WTC11 (cell line): Measurements from ENCODE around the gene PRSS56. TPM values are rescaled to one million over a fixed set of nuclear protein-coding genes. Genes with fewer than 3 reads are reported as not detected.

Experiments used
- ATAC-seq: fragments of 200-7000 bp; cut with Tn5 transposase; 2 replicates; pipeline ENCODE4 v1.10.0; 2021; ENCODE audit warnings: mild to moderate bottlenecking, moderate library complexity
- CTCF ChIA-PET: fragments of 300-600 bp; sonication (Branson Sonifier 250); formaldehyde crosslinking; loops from one replicate; lab custom pipeline; 2021; ENCODE audit warnings: antibody characterized with exemption; lab: Charles Lee
- POLR2A ChIA-PET: fragments of 350-600 bp; sonication (Branson Sonifier 250); formaldehyde crosslinking; loops from one replicate; lab custom pipeline; 2021; ENCODE audit warnings: antibody characterized with exemption; lab: Charles Lee
- DNase-seq: peaks from one replicate; pipeline ENCODE4 v3.0.0; 2021; ENCODE audit warnings: low spot score
- H3K27ac Mint-ChIP-seq: 2 replicates; pipeline ENCODE4 v1.8.0; 2021; ENCODE audit warnings: mixed read lengths
- H3K27me3 Mint-ChIP-seq: 2 replicates; pipeline ENCODE4 v1.8.0; 2021; ENCODE audit warnings: low read depth, mild to moderate bottlenecking, moderate library complexity, mixed read lengths
- H3K36me3 Mint-ChIP-seq: 2 replicates; pipeline ENCODE4 v1.8.0; 2021; ENCODE audit warnings: mixed read lengths
- H3K4me1 Mint-ChIP-seq: 2 replicates; pipeline ENCODE4 v1.8.0; 2022; ENCODE audit warnings: mixed read lengths
- H3K4me3 Mint-ChIP-seq: 2 replicates; pipeline ENCODE4 v1.8.0; 2021; ENCODE audit warnings: mild to moderate bottlenecking, moderate library complexity, mixed read lengths
- H3K9me3 Mint-ChIP-seq: 2 replicates; pipeline ENCODE4 v1.8.0; 2021; ENCODE audit warnings: mixed read lengths
- FOXP1 ChIP-seq: sonication (generic); formaldehyde crosslinking; IDR thresholded peaks from 2 replicates; pipeline ENCODE4 v1.8.0; 2022; ENCODE audit warnings: missing genetic modification reagents, mild to moderate bottlenecking, moderate library complexity, borderline replicate concordance
- GABPB1 ChIP-seq: sonication (generic); formaldehyde crosslinking; IDR thresholded peaks from 2 replicates; pipeline ENCODE4 v1.8.1; 2023; ENCODE audit warnings: mild to moderate bottlenecking, missing genetic modification reagents
- GTF2I ChIP-seq: fragments of 250-450 bp; sonication (Bioruptor Pico); conservative IDR thresholded peaks from 2 replicates; pipeline ENCODE4 v1.4.0; 2021; ENCODE audit warnings: mild to moderate bottlenecking
- KAT7 ChIP-seq: sonication (generic); formaldehyde crosslinking; IDR thresholded peaks from 2 replicates; pipeline ENCODE4 v1.8.1; 2023; ENCODE audit warnings: missing genetic modification reagents, mild to moderate bottlenecking, borderline replicate concordance
- MYBL2 ChIP-seq: sonication (generic); formaldehyde crosslinking; IDR thresholded peaks from 2 replicates; pipeline ENCODE4 v1.8.1; 2023; ENCODE audit warnings: mild to moderate bottlenecking, moderate library complexity, missing genetic modification reagents
- NFATC4 ChIP-seq: fragments of 250-450 bp; sonication (Bioruptor Pico); IDR thresholded peaks from 2 replicates; pipeline ENCODE4 v1.9.0; 2021; ENCODE audit warnings: mild to moderate bottlenecking
- SP1 ChIP-seq: sonication (generic); formaldehyde crosslinking; conservative IDR thresholded peaks from 2 replicates; pipeline ENCODE4 v1.8.1; 2022; ENCODE audit warnings: missing genetic modification reagents
- ZNF219 ChIP-seq: sonication (generic); formaldehyde crosslinking; IDR thresholded peaks from 2 replicates; pipeline ENCODE4 v1.8.0; 2023; ENCODE audit warnings: missing genetic modification reagents, mild to moderate bottlenecking, borderline replicate concordance
- total RNA-seq: library from RNA; stranded (reverse); gene quantifications from 3 replicates; pipeline ENCODE4 v1.2.3, GENCODE V29; 2021
- TF ChIP-seq, protein P1 (sequence below): fragments of 250-450 bp; sonication (Bioruptor Pico); IDR thresholded peaks from 2 replicates; pipeline ENCODE4 v1.9.0; 2021; ENCODE audit warnings: mild to moderate bottlenecking
- TF ChIP-seq, protein P2 (sequence below): fragments of 250-450 bp; sonication (Bioruptor Pico); IDR thresholded peaks from 2 replicates; pipeline ENCODE4 v1.9.0; 2021; ENCODE audit warnings: mild to moderate bottlenecking, borderline replicate concordance
- TF ChIP-seq, protein P3 (sequence below): fragments of 250-450 bp; sonication (Bioruptor Pico); IDR thresholded peaks from 2 replicates; pipeline ENCODE4 v1.9.0; 2021; ENCODE audit warnings: moderate library complexity, mild to moderate bottlenecking, inconsistent platforms, borderline replicate concordance
- TF ChIP-seq, protein P4 (sequence below): sonication (generic); formaldehyde crosslinking; IDR thresholded peaks from 2 replicates; pipeline ENCODE4 v1.8.0; 2023; ENCODE audit warnings: missing genetic modification reagents, mild to moderate bottlenecking, borderline replicate concordance
- TF ChIP-seq, protein P5 (sequence below): sonication (generic); formaldehyde crosslinking; IDR thresholded peaks from 2 replicates; pipeline ENCODE4 v1.8.1; 2023; ENCODE audit warnings: mild to moderate bottlenecking, moderate library complexity, missing genetic modification reagents
- TF ChIP-seq, protein P6 (sequence below): sonication (generic); formaldehyde crosslinking; IDR thresholded peaks from 2 replicates; pipeline ENCODE4 v1.8.1; 2022; ENCODE audit warnings: low read depth, mild to moderate bottlenecking, moderate library complexity, missing genetic modification reagents, borderline replicate concordance

The PRSS56 gene
- total RNA-seq, 1 experiment from 2014 or later: not detected

DNA sequence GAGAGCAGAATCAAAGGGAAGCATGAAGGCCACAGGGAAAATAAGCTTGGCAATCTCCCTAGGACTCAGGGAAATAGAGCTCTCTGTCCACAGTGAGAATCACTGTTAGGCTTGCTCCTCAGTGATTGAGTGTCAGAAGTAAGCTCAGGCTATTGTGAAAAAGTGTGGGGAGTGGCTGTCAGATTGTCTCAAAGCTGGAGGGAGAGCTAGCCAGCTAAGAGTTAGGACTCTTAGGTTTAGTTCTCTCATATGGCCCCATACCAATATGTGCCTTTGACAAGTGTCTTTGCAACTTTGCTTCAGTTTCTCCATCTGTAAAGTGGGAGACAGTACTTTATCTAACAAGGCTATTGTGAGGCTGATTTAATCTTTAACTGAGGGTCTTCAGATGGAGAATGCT lies 47.5 kb downstream of the PRSS56 start (continued):
- TF ChIP-seq, protein P1, sequence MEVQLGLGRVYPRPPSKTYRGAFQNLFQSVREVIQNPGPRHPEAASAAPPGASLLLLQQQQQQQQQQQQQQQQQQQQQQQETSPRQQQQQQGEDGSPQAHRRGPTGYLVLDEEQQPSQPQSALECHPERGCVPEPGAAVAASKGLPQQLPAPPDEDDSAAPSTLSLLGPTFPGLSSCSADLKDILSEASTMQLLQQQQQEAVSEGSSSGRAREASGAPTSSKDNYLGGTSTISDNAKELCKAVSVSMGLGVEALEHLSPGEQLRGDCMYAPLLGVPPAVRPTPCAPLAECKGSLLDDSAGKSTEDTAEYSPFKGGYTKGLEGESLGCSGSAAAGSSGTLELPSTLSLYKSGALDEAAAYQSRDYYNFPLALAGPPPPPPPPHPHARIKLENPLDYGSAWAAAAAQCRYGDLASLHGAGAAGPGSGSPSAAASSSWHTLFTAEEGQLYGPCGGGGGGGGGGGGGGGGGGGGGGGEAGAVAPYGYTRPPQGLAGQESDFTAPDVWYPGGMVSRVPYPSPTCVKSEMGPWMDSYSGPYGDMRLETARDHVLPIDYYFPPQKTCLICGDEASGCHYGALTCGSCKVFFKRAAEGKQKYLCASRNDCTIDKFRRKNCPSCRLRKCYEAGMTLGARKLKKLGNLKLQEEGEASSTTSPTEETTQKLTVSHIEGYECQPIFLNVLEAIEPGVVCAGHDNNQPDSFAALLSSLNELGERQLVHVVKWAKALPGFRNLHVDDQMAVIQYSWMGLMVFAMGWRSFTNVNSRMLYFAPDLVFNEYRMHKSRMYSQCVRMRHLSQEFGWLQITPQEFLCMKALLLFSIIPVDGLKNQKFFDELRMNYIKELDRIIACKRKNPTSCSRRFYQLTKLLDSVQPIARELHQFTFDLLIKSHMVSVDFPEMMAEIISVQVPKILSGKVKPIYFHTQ (CRISPR knock-in tag): no peak
- TF ChIP-seq NFATC4 (no peak), SP1 (CRISPR knock-in tag) (no peak), MYBL2 (no peak)
- TF ChIP-seq, protein P2, sequence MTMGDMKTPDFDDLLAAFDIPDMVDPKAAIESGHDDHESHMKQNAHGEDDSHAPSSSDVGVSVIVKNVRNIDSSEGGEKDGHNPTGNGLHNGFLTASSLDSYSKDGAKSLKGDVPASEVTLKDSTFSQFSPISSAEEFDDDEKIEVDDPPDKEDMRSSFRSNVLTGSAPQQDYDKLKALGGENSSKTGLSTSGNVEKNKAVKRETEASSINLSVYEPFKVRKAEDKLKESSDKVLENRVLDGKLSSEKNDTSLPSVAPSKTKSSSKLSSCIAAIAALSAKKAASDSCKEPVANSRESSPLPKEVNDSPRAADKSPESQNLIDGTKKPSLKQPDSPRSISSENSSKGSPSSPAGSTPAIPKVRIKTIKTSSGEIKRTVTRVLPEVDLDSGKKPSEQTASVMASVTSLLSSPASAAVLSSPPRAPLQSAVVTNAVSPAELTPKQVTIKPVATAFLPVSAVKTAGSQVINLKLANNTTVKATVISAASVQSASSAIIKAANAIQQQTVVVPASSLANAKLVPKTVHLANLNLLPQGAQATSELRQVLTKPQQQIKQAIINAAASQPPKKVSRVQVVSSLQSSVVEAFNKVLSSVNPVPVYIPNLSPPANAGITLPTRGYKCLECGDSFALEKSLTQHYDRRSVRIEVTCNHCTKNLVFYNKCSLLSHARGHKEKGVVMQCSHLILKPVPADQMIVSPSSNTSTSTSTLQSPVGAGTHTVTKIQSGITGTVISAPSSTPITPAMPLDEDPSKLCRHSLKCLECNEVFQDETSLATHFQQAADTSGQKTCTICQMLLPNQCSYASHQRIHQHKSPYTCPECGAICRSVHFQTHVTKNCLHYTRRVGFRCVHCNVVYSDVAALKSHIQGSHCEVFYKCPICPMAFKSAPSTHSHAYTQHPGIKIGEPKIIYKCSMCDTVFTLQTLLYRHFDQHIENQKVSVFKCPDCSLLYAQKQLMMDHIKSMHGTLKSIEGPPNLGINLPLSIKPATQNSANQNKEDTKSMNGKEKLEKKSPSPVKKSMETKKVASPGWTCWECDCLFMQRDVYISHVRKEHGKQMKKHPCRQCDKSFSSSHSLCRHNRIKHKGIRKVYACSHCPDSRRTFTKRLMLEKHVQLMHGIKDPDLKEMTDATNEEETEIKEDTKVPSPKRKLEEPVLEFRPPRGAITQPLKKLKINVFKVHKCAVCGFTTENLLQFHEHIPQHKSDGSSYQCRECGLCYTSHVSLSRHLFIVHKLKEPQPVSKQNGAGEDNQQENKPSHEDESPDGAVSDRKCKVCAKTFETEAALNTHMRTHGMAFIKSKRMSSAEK: no peak
- TF ChIP-seq, protein P3, sequence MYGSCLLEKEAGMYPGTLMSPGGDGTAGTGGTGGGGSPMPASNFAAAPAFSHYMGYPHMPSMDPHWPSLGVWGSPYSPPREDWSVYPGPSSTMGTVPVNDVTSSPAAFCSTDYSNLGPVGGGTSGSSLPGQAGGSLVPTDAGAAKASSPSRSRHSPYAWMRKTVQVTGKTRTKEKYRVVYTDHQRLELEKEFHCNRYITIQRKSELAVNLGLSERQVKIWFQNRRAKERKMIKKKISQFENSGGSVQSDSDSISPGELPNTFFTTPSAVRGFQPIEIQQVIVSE (CRISPR knock-in tag): no peak

DNA sequence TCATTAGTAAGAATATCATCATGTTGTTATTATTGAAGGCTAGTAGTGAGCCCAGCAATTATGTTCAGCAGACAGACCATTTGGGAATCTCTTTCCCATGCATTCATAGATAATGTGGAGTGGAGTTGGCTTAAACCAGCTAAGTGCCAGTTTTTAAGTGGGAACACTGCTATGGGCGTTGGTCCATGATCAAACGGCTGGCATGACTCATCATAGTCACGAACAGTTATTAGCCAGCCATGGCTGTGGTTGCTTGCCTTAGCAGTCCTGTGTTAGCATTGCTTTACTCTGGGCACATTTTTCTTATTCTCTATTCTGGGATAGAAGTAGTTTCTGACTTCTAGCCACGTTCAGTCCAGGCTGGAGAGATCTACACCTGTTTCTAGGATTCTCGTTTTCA lies 48.0 kb downstream of the PRSS56 start:
- CTCF ChIA-PET: interaction anchor here (0.6 kb wide), 1 partner anchor 29 kb away, joined by 3 read pairs; no protein-coding TSS in a partner anchor
- Mint-ChIP-seq H3K27ac (no peak overlapping the region), H3K36me3 (peaks cover 61% of the 10 kb centered on the region), H3K4me3 (no peak overlapping the region), H3K27me3 (no peaks in the 10 kb centered on the region), H3K4me1 (no peaks in the 10 kb centered on the region), H3K9me3 (no peaks in the 10 kb centered on the region)
- TF ChIP-seq FOXP1 (no peak), GABPB1 (CRISPR knock-in tag) (no peak), GTF2I (no peak), KAT7 (no peak), ZNF219 (CRISPR knock-in tag) (no peak)
- TF ChIP-seq, protein P4, sequence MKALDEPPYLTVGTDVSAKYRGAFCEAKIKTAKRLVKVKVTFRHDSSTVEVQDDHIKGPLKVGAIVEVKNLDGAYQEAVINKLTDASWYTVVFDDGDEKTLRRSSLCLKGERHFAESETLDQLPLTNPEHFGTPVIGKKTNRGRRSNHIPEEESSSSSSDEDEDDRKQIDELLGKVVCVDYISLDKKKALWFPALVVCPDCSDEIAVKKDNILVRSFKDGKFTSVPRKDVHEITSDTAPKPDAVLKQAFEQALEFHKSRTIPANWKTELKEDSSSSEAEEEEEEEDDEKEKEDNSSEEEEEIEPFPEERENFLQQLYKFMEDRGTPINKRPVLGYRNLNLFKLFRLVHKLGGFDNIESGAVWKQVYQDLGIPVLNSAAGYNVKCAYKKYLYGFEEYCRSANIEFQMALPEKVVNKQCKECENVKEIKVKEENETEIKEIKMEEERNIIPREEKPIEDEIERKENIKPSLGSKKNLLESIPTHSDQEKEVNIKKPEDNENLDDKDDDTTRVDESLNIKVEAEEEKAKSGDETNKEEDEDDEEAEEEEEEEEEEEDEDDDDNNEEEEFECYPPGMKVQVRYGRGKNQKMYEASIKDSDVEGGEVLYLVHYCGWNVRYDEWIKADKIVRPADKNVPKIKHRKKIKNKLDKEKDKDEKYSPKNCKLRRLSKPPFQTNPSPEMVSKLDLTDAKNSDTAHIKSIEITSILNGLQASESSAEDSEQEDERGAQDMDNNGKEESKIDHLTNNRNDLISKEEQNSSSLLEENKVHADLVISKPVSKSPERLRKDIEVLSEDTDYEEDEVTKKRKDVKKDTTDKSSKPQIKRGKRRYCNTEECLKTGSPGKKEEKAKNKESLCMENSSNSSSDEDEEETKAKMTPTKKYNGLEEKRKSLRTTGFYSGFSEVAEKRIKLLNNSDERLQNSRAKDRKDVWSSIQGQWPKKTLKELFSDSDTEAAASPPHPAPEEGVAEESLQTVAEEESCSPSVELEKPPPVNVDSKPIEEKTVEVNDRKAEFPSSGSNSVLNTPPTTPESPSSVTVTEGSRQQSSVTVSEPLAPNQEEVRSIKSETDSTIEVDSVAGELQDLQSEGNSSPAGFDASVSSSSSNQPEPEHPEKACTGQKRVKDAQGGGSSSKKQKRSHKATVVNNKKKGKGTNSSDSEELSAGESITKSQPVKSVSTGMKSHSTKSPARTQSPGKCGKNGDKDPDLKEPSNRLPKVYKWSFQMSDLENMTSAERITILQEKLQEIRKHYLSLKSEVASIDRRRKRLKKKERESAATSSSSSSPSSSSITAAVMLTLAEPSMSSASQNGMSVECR (CRISPR knock-in tag): no peak
- TF ChIP-seq, protein P5, sequence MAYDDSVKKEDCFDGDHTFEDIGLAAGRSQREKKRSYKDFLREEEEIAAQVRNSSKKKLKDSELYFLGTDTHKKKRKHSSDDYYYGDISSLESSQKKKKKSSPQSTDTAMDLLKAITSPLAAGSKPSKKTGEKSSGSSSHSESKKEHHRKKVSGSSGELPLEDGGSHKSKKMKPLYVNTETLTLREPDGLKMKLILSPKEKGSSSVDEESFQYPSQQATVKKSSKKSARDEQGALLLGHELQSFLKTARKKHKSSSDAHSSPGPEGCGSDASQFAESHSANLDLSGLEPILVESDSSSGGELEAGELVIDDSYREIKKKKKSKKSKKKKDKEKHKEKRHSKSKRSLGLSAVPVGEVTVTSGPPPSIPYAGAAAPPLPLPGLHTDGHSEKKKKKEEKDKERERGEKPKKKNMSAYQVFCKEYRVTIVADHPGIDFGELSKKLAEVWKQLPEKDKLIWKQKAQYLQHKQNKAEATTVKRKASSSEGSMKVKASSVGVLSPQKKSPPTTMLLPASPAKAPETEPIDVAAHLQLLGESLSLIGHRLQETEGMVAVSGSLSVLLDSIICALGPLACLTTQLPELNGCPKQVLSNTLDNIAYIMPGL (CRISPR knock-in tag): no peak
- TF ChIP-seq, protein P2: no peak
- TF ChIP-seq, protein P6, sequence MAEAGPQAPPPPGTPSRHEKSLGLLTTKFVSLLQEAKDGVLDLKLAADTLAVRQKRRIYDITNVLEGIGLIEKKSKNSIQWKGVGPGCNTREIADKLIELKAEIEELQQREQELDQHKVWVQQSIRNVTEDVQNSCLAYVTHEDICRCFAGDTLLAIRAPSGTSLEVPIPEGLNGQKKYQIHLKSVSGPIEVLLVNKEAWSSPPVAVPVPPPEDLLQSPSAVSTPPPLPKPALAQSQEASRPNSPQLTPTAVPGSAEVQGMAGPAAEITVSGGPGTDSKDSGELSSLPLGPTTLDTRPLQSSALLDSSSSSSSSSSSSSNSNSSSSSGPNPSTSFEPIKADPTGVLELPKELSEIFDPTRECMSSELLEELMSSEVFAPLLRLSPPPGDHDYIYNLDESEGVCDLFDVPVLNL (CRISPR knock-in tag): no peak
- ATAC-seq (no peak), DNase-seq (no peak)
- POLR2A ChIA-PET: no interaction called here
